Fibroblast of lung (primary cell): ENCODE measurements around the gene INTU. TPM values are rescaled to one million over a fixed set of nuclear protein-coding genes. Genes with fewer than 3 reads are reported as not detected.
"Not testable (repeated sequence)": the region's sequence is repeated elsewhere in the genome, so short reads cannot be mapped to it uniquely, and the experiment has no call there.

Experiments
- DNase-seq, 2 donors: peaks; one replicate each; pipeline versions ENCODE4 v3.0.0 to v3.0.0-alpha.2; 2010; ENCODE audit warnings: low read depth in 2 of 2
- H2AFZ ChIP-seq: 2 replicates; pipeline ENCODE4 v1.5.1; 2012; ENCODE audit warnings: low read length, control low read depth, inconsistent platforms
- H3K27ac ChIP-seq: 2 replicates; pipeline ENCODE4 v1.5.1; 2011; ENCODE audit warnings: low read length, control low read depth; ENCODE audit not compliant: insufficient read depth
- H3K27me3 ChIP-seq: 2 replicates; pipeline ENCODE4 v1.5.1; 2011; ENCODE audit warnings: mild to moderate bottlenecking, low read length; ENCODE audit not compliant: control insufficient read depth, insufficient read depth
- H3K36me3 ChIP-seq: 2 replicates; pipeline ENCODE4 v1.5.1; 2011; ENCODE audit warnings: low read length; ENCODE audit not compliant: control insufficient read depth, insufficient read depth
- H3K4me1 ChIP-seq: 2 replicates; pipeline ENCODE4 v1.5.1; 2011; ENCODE audit warnings: low read length; ENCODE audit not compliant: control insufficient read depth, insufficient read depth; ENCODE audit errors: extremely low read depth
- H3K4me2 ChIP-seq: 2 replicates; pipeline ENCODE4 v1.5.1; 2011; ENCODE audit warnings: low read length, control low read depth; ENCODE audit not compliant: insufficient read depth; ENCODE audit errors: extremely low read depth
- H3K4me3 ChIP-seq, 4 experiments: fragments of 200-600 bp in 1 of 4; sonication (generic) in 1 of 4; replicated peaks in 1 of 4; 2 replicates each; pipeline ENCODE4 v1.5.1; 2011 to 2016; ENCODE audit warnings: low read length in 4 of 4, low read depth in 3 of 4, mild to moderate bottlenecking in 3 of 4, control low read depth in 2 of 4, inconsistent platforms in 1 of 4, mixed read lengths in 1 of 4; ENCODE audit not compliant: insufficient read depth in 1 of 4; ENCODE audit errors: control extremely low read depth in 1 of 4
- H3K79me2 ChIP-seq: 2 replicates; pipeline ENCODE4 v1.5.1; 2012; ENCODE audit warnings: mild to moderate bottlenecking, low read length, inconsistent platforms; ENCODE audit not compliant: control insufficient read depth, insufficient read depth
- H3K9ac ChIP-seq: 2 replicates; pipeline ENCODE4 v1.5.1; 2011; ENCODE audit warnings: mild to moderate bottlenecking, low read length, control low read depth; ENCODE audit not compliant: insufficient read depth
- H3K9me3 ChIP-seq: 2 replicates; pipeline ENCODE4 v1.5.1; 2012; ENCODE audit warnings: low read depth, low read length; ENCODE audit not compliant: control insufficient read depth, insufficient read depth
- H4K20me1 ChIP-seq: 2 replicates; pipeline ENCODE4 v1.5.1; 2011; ENCODE audit warnings: low read length; ENCODE audit not compliant: control insufficient read depth, insufficient read depth; ENCODE audit errors: extremely low read depth
- EZH2 ChIP-seq: IDR thresholded peaks from 2 replicates; pipeline ENCODE4 v1.5.1; 2012; ENCODE audit warnings: low read length, control low read depth, mild to moderate bottlenecking; ENCODE audit errors: missing control alignments
- polyA plus RNA-seq, 2 donors: library from polyadenylated mRNA; depleted of rRNA in 1 of 2; stranded (reverse) in 1 of 2; unstranded in 1 of 2; fragments of >200 nt; gene quantifications; 2 replicates each; pipeline ENCODE4 v1.2.1, GENCODE V29; 2011 to 2012; ENCODE audit warnings: missing spikeins in 1 of 2
- total RNA-seq: library from RNA; depleted of rRNA; stranded (reverse); fragments of >200 nt; gene quantifications from 2 replicates; pipeline ENCODE4 v1.2.1, GENCODE V29; 2014
- TF ChIP-seq, protein P1 (sequence below), 2 donors: IDR thresholded peaks in 1 of 2; conservative IDR thresholded peaks in 1 of 2; 1 replicate in 1 of 2; 2 replicates in 1 of 2; pipeline ENCODE4 v1.5.1; 2011 to 2012; ENCODE audit warnings: low read length in 2 of 2, control low read depth in 1 of 2, inconsistent platforms in 1 of 2, low read depth in 1 of 2, mild to moderate bottlenecking in 1 of 2

Gene INTU
- total and polyA plus RNA-seq, 2 donors (not counting 1 experiment from before 2014, with no cell fraction given) = 5.6 to 9.6 TPM

DNA sequence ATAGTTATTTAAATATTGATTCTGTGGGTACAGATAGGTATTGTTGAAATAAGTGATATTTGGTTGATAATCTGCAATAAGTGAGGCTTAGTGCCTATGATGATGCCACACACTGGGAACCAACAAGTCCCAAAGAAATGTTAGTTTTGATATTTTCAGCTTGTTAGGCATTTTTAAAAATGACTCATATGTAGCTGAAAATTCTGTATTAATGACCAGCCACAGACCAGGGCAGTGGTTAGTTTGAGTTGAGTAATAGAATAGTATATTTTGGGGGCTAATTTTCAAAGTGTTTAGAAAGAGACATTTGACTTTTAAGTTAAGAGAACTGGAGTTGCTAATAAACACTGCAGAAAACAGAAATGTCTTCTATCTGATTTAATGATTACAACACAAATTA is 9.4 kb downstream of the INTU start:
- no peaks in the 10 kb centered on the region for H3K27me3 ChIP-seq
- H3K27ac ChIP-seq = no peak overlapping the region
- H3K79me2 ChIP-seq = no peaks in the 10 kb centered on the region
- no peaks in the 10 kb centered on the region for H3K4me1 ChIP-seq
- H3K4me3 ChIP-seq = peak overlapping the region in 3 of 4 experiments; percentile 7 to 40 (median 12)
- H4K20me1 ChIP-seq = no peaks in the 10 kb centered on the region
- DNase-seq = peak; percentile 33 to 38
- no peak overlapping the region for H3K9ac ChIP-seq
- no peak for TF ChIP-seq EZH2
- TF ChIP-seq, protein P1, sequence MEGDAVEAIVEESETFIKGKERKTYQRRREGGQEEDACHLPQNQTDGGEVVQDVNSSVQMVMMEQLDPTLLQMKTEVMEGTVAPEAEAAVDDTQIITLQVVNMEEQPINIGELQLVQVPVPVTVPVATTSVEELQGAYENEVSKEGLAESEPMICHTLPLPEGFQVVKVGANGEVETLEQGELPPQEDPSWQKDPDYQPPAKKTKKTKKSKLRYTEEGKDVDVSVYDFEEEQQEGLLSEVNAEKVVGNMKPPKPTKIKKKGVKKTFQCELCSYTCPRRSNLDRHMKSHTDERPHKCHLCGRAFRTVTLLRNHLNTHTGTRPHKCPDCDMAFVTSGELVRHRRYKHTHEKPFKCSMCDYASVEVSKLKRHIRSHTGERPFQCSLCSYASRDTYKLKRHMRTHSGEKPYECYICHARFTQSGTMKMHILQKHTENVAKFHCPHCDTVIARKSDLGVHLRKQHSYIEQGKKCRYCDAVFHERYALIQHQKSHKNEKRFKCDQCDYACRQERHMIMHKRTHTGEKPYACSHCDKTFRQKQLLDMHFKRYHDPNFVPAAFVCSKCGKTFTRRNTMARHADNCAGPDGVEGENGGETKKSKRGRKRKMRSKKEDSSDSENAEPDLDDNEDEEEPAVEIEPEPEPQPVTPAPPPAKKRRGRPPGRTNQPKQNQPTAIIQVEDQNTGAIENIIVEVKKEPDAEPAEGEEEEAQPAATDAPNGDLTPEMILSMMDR (conservative IDR thresholded peaks at IDR 0.05 in 1 of 2, IDR thresholded peaks at IDR 0.05 in 1 of 2; ENCODE audit: low read depth in 1 of 2, low read length in 2 of 2) = no peak
- no peaks in the 10 kb centered on the region for H3K36me3 ChIP-seq
- H2AFZ ChIP-seq = no peak overlapping the region
- H3K4me2 ChIP-seq = peak overlapping the region; percentile 67
- no peaks in the 10 kb centered on the region for H3K9me3 ChIP-seq

DNA sequence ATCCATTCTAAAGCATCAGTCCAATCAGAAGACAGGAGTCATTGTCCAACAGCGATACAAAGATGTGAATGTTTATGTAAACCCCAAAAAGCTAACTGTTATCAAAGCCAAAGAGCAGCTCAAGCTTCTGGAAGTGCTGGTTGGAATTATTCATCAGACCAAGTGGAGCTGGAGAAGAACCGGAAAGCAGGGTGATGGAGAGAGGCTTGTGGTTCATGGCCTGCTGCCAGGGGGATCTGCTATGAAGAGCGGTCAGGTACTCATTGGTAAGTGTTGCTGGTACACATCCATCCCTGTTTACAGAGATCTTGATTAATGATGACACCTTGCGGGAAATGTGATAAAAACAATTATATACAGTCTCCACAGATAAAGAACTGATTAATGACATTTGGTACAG is 11.0 kb downstream of the INTU start:
- peak in 1 of 2 donors; percentile 73 for DNase-seq
- Histone ChIP-seq H3K36me3 (no peaks in the 10 kb centered on the region), H3K79me2 (no peaks in the 10 kb centered on the region), H3K4me3 (no peak overlapping the region), H3K9ac (no peak overlapping the region), H3K27ac (no peak overlapping the region), H2AFZ (no peak overlapping the region), H3K27me3 (no peaks in the 10 kb centered on the region), H3K4me1 (no peaks in the 10 kb centered on the region), H3K9me3 (no peaks in the 10 kb centered on the region), H3K4me2 (no peak overlapping the region), H4K20me1 (no peaks in the 10 kb centered on the region)
- TF ChIP-seq EZH2 = no peak
- TF ChIP-seq, protein P1 (conservative IDR thresholded peaks at IDR 0.05 in 1 of 2, IDR thresholded peaks at IDR 0.05 in 1 of 2; ENCODE audit: low read depth in 1 of 2, low read length in 2 of 2) = no peak

DNA sequence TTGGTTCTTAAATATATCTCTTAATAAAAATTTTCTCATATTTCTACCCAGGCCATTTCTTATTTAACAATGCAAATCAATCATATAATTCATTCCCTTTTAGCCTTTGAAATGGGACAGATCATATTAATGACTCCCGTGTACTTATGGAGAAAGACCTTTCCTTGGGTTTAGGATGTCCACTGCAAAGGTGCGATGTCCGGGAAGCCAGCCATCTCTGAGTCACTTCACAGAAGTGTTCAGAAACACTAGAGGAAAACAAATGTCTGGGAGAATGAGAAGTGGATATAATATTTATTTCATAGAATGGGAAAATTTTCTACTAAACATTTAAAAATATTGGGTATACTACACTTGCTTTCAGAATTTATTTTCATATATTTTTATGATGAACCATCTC is 15.3 kb downstream of the INTU start:
- DNase-seq = peak; percentile 20 to 54
- Histone ChIP-seq H3K27ac (no peak overlapping the region), H3K9ac (no peak overlapping the region), H3K4me1 (no peaks in the 10 kb centered on the region), H3K36me3 (no peaks in the 10 kb centered on the region), H3K9me3 (no peaks in the 10 kb centered on the region), H3K4me2 (no peak overlapping the region), H2AFZ (no peak overlapping the region), H3K27me3 (no peaks in the 10 kb centered on the region), H3K4me3 (no peak overlapping the region), H3K79me2 (no peaks in the 10 kb centered on the region), H4K20me1 (no peaks in the 10 kb centered on the region)
- no peak for TF ChIP-seq EZH2
- TF ChIP-seq, protein P1 (conservative IDR thresholded peaks at IDR 0.05 in 1 of 2, IDR thresholded peaks at IDR 0.05 in 1 of 2; ENCODE audit: low read depth in 1 of 2, low read length in 2 of 2) = no peak

DNA sequence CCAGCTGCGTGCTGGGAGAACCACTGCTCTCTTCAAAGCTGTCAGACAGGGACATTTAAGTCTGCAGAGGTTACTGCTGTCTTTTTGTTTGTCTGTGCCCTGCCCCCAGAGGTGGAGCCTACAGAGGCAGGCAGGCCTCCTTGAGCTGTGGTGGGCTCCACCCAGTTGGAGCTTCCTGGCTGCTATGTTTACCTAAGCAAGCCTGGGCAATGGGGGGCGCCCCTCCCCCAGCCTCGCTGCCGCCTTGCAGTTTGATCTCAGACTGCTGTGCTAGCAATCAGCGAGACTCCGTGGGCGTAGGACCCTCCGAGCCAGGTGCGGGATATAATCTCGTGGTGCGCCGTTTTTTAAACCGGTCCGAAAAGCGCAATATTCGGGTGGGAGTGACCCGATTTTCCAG is 22.8 kb downstream of the INTU start:
- H3K9ac ChIP-seq, H3K4me3 ChIP-seq, H3K4me2 ChIP-seq, H3K27me3 ChIP-seq, H3K27ac ChIP-seq, H2AFZ ChIP-seq, H3K79me2 ChIP-seq, H3K9me3 ChIP-seq, DNase-seq, H4K20me1 ChIP-seq, H3K36me3 ChIP-seq, H3K4me1 ChIP-seq: not testable (repeated sequence)
